HG02943 (cell line): ENCODE results near the gene AXL.
"Not testable (repeated sequence)": the region's sequence is repeated elsewhere in the genome, so short reads cannot be mapped to it uniquely, and the experiment has no call there.

Experiments used
- ATAC-seq: cut with Tn5 transposase; IDR thresholded peaks from one replicate; pipeline ENCODE4 v1.9.1; 2021; ENCODE audit warnings: mild to moderate bottlenecking, low read depth, moderate library complexity; ENCODE audit not compliant: unreplicated experiment

AXL gene

DNA sequence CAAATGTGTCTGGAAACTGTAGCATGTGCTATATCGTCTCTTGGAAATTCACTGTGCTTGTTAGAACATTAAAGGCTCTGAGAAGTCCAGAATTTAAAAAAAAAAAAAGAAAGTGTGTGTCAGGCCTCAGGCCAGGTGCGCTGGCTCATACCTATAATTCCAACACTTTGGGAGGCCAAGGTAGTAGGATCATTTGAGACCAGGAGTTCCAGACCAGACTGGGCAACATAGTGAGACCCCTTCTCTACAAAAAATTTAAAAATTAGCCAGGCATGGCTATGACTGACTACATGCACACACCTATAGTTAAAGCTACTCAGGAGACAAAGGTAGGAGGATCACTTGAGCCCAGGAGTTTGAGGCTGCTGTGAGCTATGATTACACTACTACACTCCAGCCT is 50.0 kb downstream of the AXL start:
- no peak for ATAC-seq

DNA sequence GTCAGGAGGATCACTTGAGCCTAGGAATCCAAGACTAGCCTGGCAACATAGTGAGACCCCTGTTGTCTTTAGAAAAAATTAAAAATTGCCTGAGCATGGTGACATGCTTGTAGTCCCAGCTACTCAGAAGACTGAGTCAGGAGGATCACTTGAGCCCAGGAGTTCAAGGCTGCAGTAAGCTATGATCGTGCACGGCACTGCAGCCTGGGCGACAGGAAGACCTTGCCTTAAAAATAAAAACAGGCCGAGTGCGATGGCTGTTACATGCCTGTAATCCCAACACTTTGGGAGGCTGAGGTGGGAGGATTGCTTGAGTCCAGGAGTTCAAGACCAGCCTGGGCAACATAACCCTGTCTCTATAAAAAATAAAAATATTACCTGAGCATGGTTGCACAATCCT is 50.5 kb downstream of the AXL start:
- no peak for ATAC-seq

DNA sequence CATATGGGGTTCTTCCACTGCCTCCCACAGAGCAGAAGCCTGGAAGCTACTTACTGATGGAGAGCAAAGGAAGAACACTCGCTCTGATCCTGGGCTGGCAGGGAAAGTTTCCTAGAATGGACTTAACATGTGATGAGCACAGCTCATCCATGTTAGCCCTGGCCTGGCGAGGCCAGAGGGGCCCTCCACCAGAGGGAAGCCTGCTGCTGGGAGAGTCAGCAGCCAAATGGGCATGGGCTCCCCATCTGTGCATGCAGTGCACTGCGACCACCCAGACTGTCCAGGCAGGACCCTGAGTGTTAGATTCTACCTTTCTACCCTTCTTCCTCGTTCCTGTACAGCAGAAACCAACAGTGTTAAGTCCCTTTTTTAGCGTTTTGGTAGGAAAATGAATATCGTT is 54.1 kb downstream of the AXL start:
- no peak for ATAC-seq

GRCh38 chr19:41274802-41275201 is 55.8 kb downstream of the AXL start:
- no peak for ATAC-seq

DNA sequence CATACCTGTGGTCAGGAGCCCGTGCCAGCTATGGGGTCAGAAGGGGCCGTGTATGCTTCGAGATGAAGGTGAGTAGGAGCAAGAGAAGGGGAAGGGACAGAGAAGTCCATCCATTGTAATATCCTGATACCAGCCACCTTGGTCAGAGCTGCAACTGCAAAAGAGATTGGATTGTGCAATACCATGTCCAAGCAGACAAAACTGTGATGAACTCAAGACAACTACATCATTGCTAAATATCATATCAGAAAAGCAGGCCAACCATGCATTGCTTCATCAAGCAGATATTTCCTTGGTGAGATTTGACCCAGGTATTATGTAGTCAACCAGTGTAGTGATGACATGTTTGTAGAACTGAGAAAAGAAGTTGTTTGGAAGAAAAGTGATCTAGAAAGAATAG is 57.2 kb downstream of the AXL start:
- no peak for ATAC-seq

DNA sequence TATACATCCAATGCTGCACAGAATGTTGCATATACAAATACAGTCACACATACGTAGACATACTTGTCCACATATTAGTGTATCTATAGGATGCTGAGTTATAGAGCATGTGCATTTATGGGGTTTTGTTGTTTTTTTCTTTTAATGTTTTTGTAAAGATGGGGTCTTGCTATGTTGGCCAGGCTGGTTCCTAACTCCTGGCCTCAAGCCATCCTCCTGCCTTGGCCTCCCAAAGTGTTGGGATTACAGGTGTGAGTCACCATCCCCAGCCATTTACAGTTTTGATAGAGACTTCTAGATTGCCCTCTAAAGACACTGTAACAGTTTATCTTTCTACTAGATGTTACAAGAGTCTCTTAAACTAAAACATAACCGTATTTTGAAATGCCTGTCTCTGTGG is 59.5 kb downstream of the AXL start:
- no peak for ATAC-seq

DNA sequence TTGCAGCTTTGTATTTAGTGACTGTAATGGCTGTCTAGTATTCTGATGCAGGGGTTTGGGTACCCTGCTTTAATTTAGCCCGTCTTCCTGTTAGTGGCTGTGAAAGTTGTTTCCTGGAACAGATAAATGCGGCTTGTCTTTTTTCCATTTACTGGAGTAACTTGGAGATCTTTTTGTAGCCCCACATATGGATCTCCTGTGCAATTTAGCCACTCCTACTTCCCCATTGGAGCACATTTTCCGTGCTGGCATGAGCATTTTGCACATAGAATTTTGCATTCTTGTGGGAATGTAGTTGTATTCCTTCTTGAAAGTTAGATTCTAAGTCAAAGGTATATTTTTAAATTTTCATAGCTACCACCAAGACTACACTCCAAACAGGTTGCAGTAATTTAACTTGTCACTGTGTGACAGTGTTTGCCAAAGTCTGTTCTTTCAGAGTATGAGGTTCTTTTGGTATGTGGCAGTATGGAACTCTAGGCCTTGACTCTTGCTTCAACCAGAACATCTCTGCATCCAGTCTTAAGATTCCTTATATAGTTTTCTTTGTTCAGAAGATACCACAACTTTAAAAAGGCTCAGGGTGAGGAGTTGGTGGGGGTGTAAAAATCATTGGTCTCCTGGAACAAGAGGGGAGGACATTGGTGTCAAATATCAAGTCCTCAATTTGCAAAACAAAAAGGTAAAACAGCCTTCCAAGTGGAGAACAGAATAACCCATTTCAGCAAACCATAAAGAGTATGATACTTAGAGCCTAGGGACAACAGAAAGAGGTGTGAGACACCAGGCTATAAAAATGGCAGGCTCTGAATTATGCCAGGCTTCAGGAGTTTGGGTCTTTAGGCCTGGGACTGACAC is 69.9 kb downstream of the AXL start:
- ATAC-seq, result no peak

DNA sequence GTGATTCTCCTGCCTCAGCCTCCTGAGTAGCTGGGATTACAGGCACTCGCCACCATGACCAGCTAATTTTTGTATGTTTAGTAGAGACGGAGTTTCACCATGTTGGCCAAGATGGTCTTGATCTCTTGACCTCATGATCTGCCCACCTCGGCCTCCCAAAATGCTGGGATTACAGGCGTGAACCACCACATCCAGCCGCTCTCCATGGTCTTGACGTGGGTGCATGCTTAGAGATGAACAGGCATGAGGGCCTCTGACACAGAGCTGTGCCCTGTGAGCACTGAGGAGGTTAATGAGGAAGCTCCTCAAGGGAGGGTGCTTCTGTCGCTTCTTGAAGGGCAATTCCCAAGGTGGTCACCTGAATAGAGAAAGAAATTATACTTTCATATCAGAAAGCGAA is 70.8 kb downstream of the AXL start:
- ATAC-seq, result not testable (repeated sequence)

DNA sequence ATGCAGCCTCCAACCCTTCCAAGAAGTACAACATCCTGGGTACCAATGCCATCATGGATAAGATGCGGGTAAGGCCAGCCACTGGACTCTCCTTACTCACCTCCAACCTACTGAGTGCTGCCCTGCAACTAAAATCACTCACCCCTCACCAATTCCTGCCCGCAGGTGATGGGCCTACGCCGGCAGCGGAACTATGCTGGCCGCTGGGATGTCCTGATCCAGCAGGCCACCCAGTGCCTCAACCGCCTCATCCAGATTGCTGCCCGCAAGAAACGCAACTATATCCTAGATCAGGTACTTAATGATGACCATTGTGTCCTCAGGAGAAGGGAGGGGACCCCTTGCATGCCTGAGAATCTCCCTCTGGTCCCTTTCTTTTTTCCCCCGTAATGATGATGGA is 75.4 kb downstream of the AXL start:
- ATAC-seq, result no peak

DNA sequence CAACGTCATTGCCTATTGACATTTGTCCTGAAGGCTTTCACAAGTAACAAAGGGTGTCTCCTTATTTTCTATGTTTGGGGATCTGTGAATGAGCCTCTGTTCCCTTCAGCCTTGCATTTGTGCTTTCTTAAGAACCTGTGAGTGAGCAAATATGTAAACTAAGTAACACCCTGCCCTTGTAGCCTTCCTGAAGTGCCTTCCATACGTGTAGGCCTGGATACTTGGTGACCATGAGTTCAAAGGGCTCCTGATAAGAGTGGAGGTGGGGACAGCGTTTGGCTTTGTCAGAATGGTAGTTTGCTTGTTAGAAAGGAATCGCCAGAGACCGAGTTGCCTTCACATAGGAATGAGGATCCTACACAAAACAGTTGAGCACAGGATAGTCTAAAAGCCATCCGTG is 76.5 kb downstream of the AXL start:
- no peak for ATAC-seq

- no peak for ATAC-seq
Observed at GRCh38 chr19:41296433-41296871, 77.4 kb downstream of the AXL start.

GRCh38 chr19:41297628-41298347 is 78.8 kb downstream of the AXL start:
- peak; percentile 67 for ATAC-seq

DNA sequence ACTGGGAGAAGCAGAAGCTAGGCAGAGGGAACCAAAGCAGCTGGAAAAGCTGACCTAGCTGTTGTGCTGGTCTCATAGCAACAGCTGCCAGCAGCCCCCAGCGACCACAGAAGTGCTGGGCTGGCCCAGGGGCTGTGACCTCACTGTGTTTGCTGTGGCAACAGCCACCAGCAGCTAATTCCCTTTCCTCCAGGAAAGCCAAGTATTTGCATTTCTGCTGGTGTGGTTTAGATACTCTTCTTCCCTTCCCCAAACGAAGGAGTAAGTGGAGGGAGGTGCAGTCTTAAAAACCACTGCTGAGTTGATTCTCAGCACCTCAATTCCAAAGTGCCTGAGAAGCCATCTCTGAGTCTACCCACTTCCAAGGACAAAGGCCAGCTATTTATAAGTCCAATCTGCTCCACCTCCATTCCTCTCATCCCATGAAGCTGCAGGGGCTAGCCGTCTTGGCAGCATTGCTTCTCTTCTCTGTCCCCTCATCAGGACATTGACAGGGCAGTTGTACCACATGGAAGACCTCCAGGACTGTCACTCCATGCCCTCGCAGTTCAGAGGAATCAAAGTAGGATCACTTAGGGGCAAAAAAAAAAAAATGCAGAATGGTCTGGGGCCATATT is 79.4 kb downstream of the AXL start:
- peak; percentile 31 for ATAC-seq

DNA sequence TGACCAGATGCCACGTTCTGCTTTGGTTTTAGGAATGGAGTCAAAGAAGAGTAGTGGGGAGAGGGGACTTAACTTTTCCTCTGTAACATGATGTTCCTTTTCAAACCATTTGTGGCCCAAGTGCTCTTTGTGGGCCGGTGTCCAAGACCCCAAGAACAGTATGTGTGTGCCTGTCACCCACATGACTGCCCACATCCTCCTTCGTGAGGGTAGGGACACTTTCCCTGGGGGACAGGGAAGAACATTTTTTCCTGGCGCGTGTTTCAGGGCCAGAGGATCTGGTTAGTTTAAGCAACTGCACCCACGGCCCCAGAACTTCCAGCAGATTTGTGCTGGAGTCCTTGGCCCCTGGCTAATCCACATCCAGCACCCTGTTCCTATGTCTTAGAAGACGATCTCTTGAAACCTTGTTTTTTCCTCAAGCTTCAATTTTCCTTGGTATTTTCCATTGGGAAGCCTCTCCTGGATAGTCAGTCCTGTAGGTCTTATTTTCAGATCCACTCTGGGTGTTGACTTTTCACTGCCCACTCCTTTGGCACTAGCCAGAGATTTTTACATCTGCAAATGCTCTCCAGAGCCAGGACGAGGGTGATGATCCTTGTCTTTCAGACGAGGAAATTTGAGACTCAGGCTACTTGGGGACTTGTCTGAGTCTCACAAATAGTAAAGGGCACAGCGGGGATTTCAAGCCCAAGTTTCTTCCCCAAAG is 80.2 kb downstream of the AXL start:
- no peak for ATAC-seq

- ATAC-seq, result no peak
Observed at GRCh38 chr19:41299755-41300089, 80.7 kb downstream of the AXL start.

- ATAC-seq, result no peak
Observed at GRCh38 chr19:41300555-41300954, 81.5 kb downstream of the AXL start.

DNA sequence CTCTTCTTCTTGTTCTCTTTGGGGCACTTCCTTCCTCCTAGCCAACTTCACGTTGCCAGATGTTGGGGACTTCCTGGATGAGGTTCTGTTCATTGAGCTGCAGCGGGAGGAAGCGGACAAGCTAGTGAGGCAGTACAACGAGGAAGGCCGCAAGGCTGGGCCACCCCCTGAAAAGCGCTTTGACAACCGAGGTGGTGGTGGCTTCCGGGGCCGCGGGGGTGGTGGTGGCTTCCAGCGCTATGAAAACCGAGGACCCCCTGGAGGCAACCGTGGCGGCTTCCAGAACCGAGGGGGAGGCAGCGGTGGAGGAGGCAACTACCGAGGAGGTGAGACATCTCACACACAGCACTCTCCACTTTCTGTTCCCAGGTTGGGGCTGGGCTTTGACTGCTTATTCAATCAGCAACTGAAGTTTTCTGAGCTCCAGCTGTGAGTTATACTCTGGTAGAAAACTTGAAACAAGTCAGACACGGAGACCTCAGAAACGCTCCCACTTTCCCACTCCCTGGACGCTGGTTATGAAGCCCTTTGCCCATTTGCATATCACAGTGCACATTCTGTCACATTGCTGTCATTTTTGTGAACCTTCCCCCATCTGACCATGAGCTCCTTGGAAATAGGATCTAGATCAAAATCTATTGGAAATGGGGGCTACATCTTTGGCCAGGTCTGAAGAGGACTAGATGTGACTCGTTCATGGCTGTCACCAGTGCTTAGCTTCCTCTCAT is 83.8 kb downstream of the AXL start:
- no peak for ATAC-seq

- no peak for ATAC-seq
Observed at GRCh38 chr19:41303954-41304353, 84.9 kb downstream of the AXL start.

DNA sequence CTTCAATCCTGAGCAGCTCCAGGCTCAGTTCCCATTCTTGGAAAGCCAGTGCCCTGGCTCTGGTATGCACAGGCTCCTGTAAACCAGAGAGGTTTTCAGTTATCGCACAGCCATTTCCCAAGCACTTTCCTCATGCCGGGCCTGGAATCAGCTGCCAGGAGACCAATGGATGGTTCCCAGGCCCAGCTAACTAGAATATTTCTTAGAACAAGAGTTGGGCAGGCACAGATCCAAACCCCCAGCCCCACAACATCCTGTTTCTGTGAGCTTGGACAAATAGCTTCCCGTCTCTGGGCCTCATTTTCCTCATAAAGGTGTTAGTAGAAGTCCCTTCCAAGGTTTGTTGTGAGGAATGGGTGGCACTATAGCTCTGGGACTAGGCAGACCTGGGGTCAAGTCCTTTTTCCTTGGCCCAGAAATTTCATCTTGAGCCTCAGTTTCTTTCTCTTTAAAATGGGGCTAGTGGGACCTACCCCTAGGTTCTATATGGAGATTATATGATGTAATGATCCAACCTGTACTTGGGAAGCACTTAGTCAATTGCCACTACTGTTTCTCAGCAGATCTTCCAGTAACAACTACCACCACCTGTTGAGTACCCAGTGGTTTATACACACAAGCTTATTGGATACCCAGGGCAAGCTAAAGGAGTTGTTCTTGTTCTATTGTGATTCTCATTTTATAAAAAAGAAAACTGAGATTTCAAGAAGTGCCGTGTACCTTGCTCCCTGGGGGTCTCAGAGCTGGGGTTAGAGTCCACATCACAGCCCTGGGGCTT is 85.9 kb downstream of the AXL start:
- ATAC-seq, result no peak
